HG03066 (cell line): Measurements from ENCODE around the gene FRY.
"Not testable (repeated sequence)": the region's sequence is repeated elsewhere in the genome, so short reads cannot be mapped to it uniquely, and the experiment has no call there.

Experiments
- ATAC-seq: cut with Tn5 transposase; IDR thresholded peaks from one replicate; pipeline ENCODE4 v1.9.1; 2021; ENCODE audit warnings: low read depth; ENCODE audit not compliant: unreplicated experiment

The FRY gene

DNA sequence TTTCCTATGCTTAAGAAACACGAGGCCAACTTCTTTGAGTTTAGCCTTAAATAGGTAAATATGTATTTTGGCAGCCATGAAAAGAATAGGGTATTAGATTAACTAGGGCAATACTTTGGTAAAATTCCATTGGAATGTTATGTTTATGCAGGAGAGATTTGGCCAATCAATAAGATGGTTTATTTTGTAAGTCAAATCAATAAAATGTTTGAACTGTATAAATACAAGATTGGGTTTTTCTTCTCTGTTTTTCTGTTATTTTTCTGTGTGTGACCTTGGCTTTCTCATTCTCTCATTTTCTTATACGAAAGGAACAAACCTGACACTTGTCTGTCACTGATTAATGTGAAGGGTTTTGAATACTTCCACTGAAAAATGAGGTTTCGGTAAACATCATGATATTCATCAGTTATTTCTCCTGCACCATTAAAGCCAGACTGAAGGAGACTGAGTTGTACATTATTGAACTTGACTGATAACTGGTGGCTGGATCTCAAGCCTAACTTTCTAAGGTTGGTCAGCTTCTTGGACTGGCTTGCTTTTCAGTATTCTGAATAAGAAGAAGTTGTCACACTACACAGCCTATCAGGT lies 8.6 kb downstream of the FRY start:
- ATAC-seq: no peak

DNA sequence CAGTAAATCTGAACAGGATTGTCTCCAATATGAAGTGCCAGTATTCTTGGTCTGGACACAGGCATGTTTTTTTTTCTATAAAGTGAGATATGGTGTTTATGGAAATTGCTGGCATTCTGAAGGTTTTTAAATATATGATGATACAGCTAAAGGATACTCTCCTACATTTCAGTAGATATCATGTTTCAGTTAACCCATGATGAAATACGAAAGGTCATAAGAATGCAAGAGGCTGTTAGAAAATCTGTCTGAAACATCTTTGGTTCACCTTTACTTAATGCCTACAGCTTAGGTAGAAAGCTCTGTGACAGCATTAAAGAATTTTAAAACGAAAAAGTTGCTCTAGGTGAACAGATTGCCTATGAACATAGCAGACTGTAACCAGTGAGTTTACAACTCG lies 9.1 kb downstream of the FRY start:
- ATAC-seq: no peak

DNA sequence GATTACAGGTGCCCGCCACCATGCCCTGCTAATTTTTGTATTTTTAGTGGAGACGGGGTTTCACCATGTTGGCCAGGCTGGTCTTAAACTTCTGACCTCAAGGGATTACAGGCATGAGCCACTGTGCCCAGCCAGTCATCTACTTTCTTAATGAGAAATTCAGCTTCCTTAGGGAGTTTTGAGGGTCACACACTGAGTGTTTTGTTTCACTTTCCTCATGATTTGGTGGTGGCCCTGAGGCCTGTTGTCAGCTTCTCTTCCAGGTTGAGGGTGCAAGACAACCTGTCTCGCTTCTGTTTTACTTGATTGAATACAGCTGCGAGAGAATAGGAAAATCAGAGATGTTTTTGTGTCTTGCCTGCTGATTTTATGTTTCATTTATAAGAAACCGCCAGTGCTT lies 9.9 kb downstream of the FRY start:
- peak; percentile 56 for ATAC-seq

DNA sequence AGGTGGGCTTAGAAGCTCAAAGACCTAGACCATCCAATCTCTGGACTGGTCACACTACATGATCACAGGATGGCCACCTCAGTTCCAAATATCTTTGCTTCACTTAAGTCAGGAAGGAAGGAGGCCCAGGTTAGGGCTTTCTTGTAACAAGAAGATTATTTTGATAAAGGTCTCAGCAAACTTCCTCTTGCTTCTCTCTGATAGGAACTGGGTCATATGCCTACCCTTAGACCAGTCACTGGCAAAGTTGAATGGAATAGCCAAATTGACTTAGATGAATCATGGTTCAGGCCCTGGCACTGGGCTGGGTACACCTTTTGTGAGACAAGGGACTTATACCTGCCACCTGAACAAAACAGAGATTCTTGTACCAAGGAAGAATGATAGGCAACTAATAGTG lies 11.0 kb downstream of the FRY start:
- no peak for ATAC-seq

DNA sequence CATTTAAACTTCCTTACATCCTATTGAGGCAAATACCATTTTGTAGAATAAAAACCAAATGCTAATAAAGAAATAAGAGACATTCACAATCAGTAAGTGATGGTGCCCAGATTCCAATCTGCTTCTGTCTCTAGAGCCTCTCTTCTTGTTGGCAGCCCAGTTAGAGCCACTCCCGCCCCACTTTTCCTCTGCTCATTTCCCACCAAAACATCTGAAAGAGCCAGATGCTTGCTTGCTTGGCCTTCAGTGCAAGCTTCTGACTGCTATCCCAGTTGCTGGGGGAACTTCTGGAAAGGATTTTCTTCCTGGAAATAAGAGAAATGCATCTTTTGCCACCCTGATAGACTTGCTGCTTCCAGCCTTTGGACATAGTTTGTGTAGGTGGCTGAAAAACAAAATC lies 12.9 kb downstream of the FRY start:
- no peak for ATAC-seq

DNA sequence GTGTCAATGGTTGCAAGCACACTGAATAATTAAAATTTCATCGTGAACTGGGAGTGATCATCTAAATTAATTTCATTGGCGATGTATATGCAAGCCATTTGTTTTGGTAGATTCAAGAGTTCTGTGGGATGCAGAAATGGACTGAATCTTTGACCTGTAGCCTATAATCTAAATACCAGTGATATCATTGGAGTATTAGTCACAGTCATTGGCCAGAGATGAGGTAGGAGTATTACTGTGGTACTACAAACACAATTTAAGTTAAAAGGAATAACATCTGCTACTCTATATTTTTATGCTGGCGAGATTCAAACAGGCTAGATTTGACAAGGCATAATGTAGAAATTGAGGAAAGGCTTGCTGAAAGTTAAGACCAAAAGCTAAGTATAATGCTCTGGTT lies 14.0 kb downstream of the FRY start:
- ATAC-seq: no peak

DNA sequence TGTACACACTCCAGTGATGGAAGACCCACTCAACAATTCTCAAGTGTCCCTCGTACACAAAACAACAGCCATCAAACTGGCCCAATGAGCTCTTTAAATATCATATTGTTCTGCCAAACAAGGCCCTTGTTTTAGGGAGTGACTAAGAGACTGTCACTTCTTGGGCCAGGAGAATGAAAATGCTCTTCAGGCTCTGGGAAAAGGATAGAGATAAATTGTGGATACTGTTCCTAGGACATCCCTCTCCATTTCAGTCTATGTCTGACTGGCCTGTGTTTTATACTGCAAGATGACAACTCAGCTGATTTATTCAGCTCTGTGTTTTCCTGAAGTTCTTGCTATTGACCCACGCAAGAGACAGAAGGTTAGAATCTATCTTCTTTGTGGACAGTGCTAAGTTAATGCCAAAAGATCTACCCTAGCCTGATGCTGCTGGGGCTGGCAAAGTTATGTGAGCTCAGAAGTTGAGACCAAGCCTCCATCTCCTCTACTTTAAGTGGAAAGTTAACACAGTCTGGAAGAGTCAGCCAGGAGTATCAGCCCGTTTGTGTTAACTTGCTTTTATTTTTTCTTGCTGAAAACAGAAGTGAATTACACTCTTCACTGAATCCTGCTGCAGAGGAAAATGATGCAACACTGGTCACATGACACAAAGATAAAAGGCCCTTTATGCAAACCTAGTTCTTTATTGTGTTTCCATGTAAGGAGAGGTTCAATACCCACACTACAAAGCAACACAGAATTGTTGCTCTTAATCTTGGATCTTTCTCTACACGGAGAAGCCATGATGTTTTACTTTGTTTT lies 14.6 kb downstream of the FRY start:
- ATAC-seq: no peak

DNA sequence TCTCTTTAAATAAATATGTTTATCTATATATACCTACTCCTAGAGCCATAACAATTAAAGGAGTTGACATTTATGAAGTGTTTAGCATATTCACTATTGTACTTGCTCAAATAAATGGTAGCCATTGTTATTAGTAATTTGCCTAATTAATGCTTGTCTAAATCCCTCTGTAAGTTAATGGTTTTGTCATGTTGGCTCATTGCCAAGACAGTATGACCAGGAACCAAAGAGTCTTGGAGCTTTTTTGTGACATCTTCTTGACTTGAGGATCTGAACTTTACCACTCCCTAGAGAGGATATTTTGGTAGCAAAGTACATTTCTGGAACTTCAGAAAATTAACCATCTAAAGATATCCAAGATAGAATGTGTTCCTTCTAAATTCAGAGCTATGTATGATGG lies 15.5 kb downstream of the FRY start:
- ATAC-seq: no peak

DNA sequence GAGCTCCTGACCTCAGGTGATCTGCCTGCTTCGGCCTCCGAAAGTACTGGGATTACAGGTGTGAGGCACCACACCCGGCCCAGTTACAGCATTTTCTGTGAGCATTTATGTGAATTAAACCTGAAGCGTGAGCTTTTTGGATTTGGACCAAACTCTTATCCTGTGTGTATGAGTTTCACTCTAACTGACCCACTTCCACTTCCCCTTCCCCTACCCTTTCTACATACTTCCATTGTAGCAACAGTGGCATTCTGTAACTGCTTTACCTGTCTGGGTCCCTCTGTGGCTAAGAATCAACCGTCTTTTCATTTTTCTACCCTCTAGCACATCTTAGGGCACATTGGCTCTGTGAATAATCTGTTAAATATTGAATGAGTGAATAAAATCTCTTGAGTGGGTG lies 16.2 kb downstream of the FRY start:
- ATAC-seq: no peak

DNA sequence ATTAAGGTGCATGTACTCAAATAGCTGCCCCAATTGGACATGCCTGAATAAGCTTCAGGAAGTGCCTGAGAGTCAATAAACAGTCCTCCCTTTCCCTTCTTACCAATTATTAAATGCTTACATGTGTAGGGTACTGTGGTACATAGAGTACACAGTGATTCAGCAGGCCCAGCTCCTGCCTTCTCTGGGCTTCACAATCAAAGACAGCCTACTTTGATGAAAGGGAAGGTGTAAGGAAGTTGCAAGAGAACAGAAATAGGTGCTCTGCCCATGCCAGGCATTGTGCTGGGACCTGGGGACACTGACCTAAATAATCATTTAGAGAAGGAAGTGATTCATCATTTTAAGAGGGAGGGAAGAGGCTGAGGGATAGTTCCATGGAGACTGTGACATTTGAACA lies 17.2 kb downstream of the FRY start:
- ATAC-seq: no peak

DNA sequence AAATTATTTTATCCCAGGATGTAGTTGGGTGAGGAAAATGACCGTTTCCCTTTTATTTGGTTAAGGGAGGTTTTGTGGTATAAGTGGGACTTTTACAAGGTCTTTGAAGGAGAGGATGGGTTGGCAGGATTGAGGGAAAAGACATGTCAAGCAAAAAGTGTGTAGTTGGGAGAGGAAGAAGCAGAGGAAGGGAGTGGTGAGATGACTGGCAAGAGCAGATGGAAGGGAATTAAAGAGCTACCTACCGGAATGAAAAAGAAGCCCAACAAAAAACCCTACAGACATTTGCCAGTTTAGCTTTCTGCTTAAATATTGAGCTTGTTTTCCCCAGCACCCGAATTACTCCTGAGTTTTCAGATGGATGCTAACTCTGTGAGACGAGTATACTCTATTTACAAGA lies 19.6 kb downstream of the FRY start:
- ATAC-seq: no peak

DNA sequence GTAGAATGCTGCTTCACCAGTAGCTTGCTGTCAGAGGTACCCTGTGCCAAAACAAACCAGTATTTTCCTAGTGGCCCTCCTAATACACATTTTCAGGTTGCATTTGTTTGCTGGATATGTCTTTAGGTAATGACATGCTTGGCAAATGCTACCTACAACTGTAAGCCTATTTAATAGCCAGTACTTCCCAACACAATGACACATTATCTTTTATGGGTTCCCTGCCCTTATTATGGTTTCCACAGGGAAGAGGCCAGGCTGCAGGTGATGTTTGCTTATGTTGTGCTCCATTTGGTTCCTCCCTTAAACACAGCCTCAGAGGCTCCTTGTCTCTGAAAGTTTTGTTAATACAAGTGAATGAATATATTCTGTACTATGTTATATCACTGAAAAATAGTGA lies 24.7 kb downstream of the FRY start:
- ATAC-seq: no peak

DNA sequence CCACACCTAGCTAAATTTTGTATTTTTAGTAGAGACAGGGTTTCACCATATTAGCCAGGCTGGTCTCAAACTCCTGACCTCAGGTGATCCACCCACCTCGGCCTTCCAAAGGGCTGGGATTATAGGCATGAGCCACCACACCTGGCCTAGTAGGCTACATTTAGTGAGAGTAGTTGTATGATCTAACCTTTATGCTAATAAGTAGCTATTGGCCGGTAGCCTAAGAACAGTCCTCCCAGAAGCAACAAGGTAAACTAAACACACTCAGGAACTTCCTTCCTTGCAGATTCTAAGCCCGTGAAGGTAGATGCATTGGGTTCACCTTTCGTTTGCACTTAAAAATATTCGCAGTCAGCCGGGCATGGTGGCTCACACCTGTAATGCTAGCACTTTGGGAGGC lies 25.8 kb downstream of the FRY start:
- not testable (repeated sequence) for ATAC-seq

DNA sequence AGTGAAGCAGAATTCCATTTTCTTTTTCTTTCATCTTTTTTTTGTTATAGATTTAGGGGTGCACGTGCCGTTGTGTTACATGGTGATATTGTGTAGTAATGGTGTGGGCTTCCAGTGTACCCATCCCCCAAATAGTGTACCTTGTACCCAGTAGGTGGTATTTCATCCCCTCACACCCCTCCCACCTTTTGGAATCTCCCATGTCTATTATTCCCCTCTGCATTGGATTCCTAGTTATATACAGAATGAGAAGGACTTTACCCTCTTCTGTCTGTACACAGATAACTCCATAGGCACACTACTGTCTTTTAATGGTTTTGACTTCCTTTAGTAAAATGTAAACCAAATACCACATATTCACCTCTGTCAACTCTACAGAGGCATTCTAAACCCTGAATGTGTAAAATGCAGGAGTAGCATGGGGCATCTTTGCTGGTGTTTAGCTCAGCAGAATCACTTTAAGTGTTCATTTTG lies 28.0 kb downstream of the FRY start:
- ATAC-seq: no peak

DNA sequence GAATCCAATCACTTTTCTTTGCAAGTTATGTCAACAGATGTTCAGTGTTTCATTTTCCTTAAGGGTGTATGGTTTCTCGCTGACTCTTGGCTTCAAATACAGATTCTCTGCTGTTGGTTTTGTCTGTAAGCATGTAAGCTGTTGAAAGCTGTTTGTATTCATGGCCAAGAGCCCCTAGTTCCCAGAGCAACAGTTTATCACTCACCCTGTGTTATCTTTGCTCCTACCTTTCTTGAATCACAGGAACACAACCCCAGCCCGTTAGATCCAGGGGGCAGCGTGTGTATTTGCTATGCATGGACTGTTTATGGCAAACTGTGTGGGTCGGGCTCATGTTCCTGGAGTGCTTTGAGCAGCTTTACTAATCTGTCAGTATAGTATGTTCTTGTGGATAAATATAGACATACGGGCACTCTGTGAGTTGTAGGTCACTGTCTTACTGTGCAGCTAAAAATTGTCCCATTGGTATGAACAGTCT lies 28.9 kb downstream of the FRY start:
- no peak for ATAC-seq

DNA sequence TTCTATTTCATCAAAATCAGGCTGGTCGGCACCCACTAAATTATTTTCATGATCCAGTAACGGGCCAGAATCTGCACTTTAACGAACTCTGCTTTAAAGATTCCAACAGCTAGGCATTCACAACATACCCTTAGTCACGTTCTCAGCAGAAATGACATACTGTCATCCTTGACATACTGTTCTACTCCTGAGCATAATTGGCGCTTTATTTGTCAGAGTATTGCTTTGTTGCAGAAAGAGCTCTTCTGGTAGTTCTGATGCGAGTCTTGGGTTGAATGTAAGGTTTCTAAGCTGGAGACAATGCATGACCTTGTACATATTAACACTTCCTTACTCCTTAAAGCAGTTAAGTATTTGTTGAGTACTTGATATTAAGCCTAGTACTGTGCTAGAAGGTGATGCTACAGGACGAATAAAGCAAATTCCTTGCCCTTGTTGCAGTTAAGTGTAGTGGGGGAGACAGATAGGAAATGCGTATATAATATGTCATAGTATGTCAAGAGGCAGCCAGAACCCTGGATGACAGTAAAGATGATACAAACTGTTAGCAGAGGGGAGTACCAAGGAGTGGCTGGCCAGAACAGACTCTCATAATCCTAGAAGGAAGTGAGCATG lies 32.2 kb downstream of the FRY start:
- ATAC-seq: no peak

DNA sequence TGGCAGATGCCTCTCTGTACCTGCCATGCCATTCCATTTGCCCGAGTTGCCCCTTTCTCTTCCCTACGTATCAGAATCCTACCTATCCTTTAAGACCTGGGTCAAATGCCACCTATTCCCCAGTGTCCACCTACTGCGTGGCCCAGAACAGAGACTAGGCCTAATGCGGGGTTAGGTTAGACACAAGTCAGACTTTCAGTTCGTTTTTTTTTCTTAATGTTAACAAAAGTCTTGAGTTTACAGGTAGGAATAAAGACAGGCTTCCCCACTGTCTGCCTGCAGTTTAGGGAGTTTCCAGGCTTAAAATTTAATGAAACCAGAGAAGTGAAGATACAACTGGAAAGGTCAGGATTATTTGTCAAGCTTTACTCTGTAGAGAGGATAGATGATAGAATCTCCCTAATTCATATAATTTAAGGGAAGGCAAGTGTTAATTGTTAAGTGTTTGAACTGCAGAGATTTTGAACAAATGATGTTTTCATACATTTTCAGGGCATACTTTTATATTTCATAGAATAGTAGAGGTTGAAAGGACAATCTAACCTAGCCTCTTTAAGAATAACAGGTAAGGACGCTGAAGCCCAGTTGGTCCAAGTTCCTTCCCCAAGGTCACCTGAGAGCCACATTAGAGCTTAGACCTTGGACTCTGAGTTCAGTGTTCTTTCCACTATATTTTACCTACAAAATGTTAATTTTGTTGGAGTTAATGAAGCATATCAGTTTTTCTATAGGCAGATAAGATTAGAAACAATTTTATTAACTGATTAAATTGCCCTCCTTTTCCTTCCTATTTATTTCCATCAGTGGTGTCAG lies 35.8 kb downstream of the FRY start:
- ATAC-seq: no peak

DNA sequence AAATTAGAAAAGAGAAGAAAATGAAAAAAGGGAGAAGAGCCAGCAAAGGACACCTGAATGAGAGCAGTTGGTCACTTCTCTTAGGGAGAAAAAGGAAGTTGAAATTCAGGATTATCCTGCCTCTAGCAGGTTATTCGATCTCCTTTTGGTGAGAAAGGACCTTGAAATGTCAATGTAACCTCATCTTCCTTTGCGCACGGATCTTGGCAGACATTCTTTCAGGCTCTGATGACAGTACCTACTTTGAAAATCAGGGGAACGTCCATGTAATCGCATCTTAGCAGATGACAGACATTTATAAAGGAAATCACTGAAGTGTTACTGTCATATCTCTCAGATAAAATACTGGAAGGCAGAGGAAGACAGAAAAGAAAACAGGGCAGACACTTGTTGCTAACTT lies 36.7 kb downstream of the FRY start:
- no peak for ATAC-seq

DNA sequence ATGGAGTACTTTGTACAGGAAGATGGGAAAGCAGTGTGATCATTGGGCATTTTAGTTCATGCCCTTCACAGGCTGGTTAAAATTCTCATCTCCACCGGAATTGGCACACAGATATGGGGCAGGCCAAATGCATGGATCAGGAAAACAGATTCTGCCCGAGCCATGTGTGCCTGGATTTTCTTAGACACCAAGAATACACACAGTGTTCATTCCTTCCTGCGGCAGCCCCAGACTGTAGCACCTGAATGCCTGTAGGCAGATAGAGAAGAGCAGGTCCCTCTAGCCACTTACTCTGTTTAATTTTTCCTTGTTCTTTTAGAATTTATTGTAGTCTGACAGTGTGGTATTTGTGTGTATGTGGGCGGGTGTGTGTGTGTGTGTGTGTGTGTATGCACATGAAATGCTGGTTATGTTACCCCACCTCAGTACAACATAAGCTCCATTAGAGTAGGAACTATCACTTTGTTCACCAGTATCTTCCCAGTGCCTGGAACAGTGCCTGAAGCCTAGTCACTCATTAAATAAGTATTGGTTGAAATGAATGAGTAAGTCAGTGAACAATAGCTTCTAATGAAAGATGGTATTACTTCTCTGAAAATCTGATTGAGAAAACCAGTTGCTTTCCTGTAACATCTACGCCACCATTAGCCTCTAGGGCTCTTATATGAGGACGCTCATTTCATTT lies 41.7 kb downstream of the FRY start:
- no peak for ATAC-seq

DNA sequence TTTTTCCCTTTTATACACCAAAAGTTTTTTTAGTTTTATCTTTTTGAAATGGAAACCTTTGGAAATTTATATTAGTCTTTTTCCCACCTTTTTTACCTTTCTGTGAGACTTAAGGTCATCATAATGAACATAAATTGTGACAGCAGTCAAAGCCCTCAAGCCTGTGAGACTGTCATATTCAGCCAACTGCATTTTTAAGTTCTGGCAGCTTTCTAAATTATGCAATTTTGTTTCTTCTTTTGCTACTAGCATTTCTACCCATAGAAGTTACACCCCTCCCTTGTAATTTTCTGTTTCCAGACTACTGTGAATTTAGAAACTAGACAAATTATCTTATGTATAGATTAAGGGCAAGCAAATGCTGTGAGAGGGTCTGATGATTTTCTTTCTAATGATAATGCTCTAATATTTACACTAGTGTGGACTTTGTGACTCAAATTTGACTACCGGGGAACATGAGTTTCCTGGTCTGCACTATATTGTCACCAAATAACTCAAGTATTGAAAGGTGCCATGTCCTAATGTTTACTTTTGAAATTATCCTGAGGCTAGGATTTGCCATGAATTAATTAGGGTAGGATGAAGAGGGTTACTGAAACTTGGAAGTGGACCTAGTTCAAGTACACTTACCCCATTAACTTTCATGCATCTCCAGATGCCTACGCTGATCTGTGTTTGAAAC lies 43.7 kb downstream of the FRY start:
- no peak for ATAC-seq
